ENCODE data around the gene NOS2.
"Not testable (repeated sequence)": the region's sequence is repeated elsewhere in the genome, so short reads cannot be mapped to it uniquely, and the experiment has no call there.

NOS2 gene

GRCh38 chr17:27800522-27800921 lies at the start of gene NOS2:
NOS2 (minus strand) TSS chr17:27800529; CDS start chr17:27798809, 1,720 bp downstream.
- no peak for DNase-seq

- no peak for DNase-seq
Observed at GRCh38 chr17:27849474-27850185, 49.3 kb upstream of the NOS2 start.

GRCh38 chr17:27848931-27849330 lies 48.6 kb upstream of the NOS2 start:
- DNase-seq: no peak

- DNase-seq: not testable (repeated sequence)
Observed at GRCh38 chr17:27846808-27847307, 46.5 kb upstream of the NOS2 start.

GRCh38 chr17:27846042-27846655 lies 45.8 kb upstream of the NOS2 start:
- DNase-seq: peak; percentile 63

- no peak for DNase-seq
Observed at GRCh38 chr17:27845264-27846041, 45.1 kb upstream of the NOS2 start.

GRCh38 chr17:27840688-27841087 lies 40.4 kb upstream of the NOS2 start:
- no peak for DNase-seq

GRCh38 chr17:27840406-27840678 lies 40.0 kb upstream of the NOS2 start:
- not testable (repeated sequence) for DNase-seq

GRCh38 chr17:27839571-27840405 lies 39.5 kb upstream of the NOS2 start:
- not testable (repeated sequence) for DNase-seq

GRCh38 chr17:27838607-27839006 lies 38.3 kb upstream of the NOS2 start:
- not testable (repeated sequence) for DNase-seq

GRCh38 chr17:27837769-27838168 lies 37.4 kb upstream of the NOS2 start:
- not testable (repeated sequence) for DNase-seq

GRCh38 chr17:27836651-27837050 lies 36.3 kb upstream of the NOS2 start:
- DNase-seq: no peak

- no peak for DNase-seq
Observed at GRCh38 chr17:27834571-27834970, 34.2 kb upstream of the NOS2 start.

- no peak for DNase-seq
Observed at GRCh38 chr17:27832831-27833230, 32.5 kb upstream of the NOS2 start.

GRCh38 chr17:27829888-27830287 lies 29.6 kb upstream of the NOS2 start:
- not testable (repeated sequence) for DNase-seq

GRCh38 chr17:27829143-27829711 lies 28.9 kb upstream of the NOS2 start:
- DNase-seq: not testable (repeated sequence)

- no peak for DNase-seq
Observed at GRCh38 chr17:27825459-27825858, 25.1 kb upstream of the NOS2 start.

GRCh38 chr17:27824745-27825144 lies 24.4 kb upstream of the NOS2 start:
- no peak for DNase-seq

GRCh38 chr17:27824176-27824715 lies 23.9 kb upstream of the NOS2 start:
- DNase-seq: no peak

- DNase-seq: not testable (repeated sequence)
Observed at GRCh38 chr17:27822108-27822507, 21.8 kb upstream of the NOS2 start.

GRCh38 chr17:27821318-27821717 lies 21.0 kb upstream of the NOS2 start:
- no peak for DNase-seq

- no peak for DNase-seq
Observed at GRCh38 chr17:27819145-27819544, 18.8 kb upstream of the NOS2 start.
